HG02678 (cell line): ENCODE results near the gene SLC38A1.
A peak's percentile ranks its signal among the peaks of the same experiment; 100 is the strongest.
"Not testable (repeated sequence)": the region's sequence is repeated elsewhere in the genome, so short reads cannot be mapped to it uniquely, and the experiment has no call there.

Experiments used
- ATAC-seq: cut with Tn5 transposase; IDR thresholded peaks from one replicate; pipeline ENCODE4 v1.9.1; 2021; ENCODE audit warnings: mild to moderate bottlenecking, moderate library complexity; ENCODE audit not compliant: unreplicated experiment

SLC38A1 gene

GRCh38 chr12:46268583-46269428 is at the start of gene SLC38A1:
Gene SLC38A1 (minus strand): TSS chr12:46269043. CDS start chr12:46239800, 29,243 bp downstream.
- ATAC-seq = peak; percentile 73

- ATAC-seq = no peak
Observed at GRCh38 chr12:46318037-46318436, 49.2 kb upstream of the SLC38A1 start.

GRCh38 chr12:46304070-46304469 is 35.2 kb upstream of the SLC38A1 start:
- no peak for ATAC-seq

- peak; percentile 62 for ATAC-seq
Observed at GRCh38 chr12:46303039-46303666, 34.3 kb upstream of the SLC38A1 start.

- ATAC-seq = no peak
Observed at GRCh38 chr12:46300910-46301309, 32.1 kb upstream of the SLC38A1 start.

DNA sequence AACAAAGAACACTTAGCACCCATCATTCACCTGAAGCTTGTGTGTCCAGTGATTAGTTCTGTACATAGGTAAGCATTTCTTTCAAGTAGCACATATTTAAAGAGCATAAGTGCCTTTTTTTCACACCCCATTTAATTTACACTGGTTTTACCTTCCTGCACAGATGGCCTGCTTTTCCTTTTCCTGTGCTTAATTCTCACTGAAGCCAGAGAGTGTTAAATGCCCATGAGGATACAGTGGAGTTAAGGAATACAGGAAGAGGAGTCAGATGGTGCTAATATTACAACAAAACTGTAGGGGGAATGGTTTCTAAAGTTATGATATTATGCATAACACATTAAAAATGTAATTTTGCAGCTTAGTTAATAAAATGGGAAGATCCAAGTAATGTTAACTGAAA is 31.0 kb upstream of the SLC38A1 start:
- ATAC-seq = no peak

DNA sequence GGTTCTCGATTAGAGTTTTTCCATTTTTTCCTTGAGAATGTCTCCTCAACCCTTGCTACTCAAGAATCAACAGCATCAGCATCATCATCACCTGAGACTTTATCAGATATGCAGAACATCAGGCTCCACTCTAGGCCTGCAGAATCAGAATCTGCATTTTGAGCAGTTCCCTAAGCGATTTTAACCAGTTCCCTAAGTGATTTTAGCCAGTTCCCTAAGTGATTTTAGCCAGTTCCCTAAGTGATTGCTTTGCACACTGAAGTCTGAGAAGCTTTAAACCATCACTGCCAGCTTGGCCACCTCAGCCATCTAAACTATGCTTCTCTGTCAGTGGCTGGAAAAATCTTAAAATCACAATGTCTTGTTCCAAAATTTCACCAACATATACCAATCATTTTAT is 29.4 kb upstream of the SLC38A1 start:
- ATAC-seq = no peak

GRCh38 chr12:46296822-46297221 is 28.0 kb upstream of the SLC38A1 start:
- no peak for ATAC-seq

- ATAC-seq = no peak
Observed at GRCh38 chr12:46292754-46293402, 24.0 kb upstream of the SLC38A1 start.

- ATAC-seq = not testable (repeated sequence)
Observed at GRCh38 chr12:46291953-46292352, 23.1 kb upstream of the SLC38A1 start.

GRCh38 chr12:46285177-46285576 is 16.3 kb upstream of the SLC38A1 start:
- ATAC-seq = not testable (repeated sequence)

DNA sequence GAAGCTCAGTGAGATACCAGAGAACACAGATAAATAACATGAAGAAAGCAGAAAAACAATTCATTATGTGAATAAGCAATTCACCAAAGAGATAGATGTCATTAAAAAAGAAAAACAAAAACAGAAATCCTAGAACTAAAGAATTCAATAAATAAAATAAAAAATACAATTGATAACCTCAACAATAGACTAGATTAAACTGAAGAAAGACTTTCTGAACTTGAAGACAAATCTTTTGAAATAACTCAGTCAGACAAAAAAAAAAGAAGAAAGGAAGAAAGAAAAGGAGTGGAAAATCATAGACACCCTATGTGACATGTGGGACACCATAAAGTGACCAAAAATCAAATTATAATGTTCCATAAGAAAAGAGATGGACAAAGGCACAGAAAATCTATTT is 14.0 kb upstream of the SLC38A1 start:
- ATAC-seq = no peak

- no peak for ATAC-seq
Observed at GRCh38 chr12:46276756-46277155, 7.9 kb upstream of the SLC38A1 start.

- ATAC-seq = no peak
Observed at GRCh38 chr12:46271863-46272262, 3.0 kb upstream of the SLC38A1 start.

DNA sequence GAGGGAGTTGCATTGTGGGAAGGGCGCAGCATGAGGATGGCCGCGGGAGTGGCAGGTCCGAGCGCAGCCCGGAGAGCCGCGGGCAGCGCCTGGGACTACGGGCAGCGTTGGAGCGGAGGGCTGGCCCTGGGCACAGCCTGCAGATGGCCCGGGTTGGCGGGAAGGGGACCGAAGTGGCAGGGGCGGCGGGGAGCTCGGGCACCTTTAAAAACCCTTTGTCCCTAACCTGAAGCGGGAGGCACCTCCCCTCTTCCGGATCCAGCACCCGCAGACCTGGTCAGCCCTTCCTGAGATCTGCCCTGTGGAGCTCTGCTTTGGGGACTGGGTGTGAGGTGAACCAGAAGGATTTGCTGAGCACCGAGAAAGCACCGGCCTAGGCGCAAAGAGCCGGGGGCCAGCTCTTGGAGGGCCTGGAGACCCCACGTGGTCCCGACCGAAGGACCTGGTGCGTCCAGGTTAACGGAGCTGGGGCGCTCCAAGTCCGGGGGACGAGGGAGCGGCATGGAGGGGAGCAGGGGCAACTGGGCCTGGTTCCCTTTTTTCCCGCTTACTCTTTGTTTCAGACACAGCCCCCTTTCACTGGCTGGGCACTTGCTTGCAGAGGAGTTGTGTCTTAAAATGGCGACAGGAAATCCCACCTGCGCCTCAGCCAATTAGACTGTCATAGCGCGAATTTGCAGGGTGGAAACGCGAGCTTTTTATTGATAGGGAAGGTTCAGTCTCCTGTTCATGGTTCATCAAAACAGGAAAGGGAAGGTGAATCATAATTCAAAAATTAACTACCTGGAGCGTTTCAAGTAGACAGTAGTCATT is 792 bp upstream of the SLC38A1 start:
- peak; percentile 10 for ATAC-seq

DNA sequence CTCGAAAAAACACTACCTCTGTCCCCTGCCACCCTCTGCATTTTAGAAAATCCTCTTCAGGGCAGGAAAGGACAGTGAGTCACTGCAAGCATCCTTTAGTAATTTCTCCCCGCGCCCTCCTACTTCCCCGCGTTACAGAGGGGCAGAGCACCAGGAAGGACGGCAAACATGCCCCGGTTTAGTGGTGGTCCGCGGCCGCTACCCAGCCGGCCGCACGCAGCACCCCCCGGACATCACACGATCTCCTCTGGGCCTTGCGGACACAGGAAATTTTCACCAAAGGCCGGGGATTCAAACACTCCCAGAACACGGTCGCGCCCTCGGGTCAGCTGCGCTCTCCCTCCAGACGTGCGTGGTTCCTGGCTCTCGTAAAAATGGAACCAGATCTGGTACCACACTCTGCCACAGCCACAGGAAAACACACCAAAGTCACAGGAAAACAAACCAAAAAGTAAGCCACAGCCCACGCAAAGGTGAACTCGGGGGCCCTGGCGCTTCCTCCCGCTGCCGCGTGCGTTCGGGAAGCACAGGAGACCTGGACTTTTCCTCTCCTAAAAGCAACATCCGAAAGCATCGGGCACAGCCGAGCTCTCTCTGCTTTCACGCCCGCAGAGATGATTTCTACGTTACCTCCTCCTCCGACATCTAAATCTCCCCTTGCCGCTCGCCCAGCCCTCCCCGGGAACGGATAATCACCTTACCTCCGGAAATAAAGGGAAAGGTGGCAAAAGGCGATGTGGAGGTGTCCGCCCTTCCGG is 839 bp downstream of the SLC38A1 start:
- no peak for ATAC-seq

GRCh38 chr12:46267575-46267824 is 1.3 kb downstream of the SLC38A1 start:
- ATAC-seq = no peak

DNA sequence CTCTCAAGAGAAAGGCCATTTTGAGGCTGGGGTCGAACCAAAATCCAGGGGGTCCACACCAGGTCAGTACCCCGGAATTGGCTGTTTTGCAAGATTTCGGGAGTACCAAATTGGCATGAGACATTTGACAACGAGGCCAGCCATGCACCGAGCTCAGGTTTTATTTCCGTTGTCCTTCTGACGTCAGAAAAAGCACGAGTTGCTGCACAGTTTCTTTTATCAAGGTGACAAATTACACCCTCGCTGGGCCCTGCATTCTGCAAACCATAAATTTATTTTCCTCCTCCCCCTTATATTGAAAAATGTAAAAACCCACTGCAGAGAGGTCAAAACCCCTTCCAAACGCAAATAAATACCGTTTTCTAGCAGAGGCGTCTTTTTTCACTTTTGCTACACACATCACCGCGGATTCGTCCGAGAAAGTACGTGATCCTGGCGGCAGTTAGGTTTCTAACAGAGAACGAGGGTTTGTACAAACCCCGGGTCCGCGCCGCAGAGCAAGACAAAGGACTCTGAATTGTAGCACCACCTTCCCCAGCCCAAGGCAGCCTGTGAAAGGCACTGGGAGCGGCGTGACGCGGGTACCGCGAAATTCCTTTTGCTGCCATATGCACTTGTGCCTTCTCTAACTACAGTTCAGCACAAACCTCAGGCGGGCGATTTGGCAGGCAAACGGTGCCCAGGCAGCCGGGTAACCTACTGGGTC is 1.8 kb downstream of the SLC38A1 start:
- ATAC-seq = no peak

DNA sequence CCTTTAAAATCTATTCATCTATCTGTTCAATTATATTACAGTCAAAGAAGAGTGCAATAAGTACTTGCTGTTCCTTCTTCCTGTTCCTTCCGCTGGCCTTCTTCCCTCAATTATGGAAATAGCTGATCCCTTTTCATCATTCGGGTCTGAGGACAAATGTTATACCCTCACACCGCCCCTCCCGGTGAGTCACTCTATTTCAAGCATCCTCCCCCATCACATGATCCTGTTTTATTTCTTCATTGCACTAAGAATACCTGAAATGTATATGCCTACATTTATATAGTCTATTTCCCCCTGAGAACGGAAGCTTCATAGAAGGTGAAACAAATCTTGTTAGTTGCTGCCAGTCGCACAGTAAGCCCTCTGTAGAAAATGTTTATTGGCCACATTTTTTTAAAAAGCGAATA is 2.5 kb downstream of the SLC38A1 start:
- ATAC-seq = no peak

DNA sequence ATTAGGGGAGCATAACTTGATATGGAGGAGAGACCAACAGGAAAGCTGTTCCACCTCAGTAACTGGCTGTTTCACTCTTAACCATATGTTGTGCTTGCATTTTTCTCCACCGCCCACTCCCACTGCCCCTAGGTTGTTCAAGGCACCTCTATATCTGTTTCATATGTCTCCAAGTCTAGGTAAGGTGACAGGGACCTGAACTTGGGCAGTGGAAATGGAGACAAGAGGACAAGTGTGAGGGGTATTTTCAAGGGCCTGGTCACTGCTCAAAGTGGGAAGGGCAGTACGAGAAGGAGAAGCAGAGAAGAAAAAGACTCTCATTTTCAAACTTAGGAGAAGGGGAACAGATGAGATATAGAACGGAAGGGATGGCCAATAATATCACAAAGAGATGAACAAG is 3.1 kb downstream of the SLC38A1 start:
- ATAC-seq = no peak
